Frontal cortex (tissue), 4 donors: Measurements from ENCODE around the gene KCNMA1. TPM values are rescaled to one million over a fixed set of nuclear protein-coding genes. Genes with fewer than 3 reads are reported as not detected.

ENCODE experiments used
- DNase-seq, 2 donors: peaks; one replicate each; pipeline ENCODE4 v3.0.0; 2012; ENCODE audit warnings: low spot score in 2 of 2
- FAIRE-seq: peaks from 2 replicates; lab custom pipeline; 2012; peaks lifted over from hg19 to GRCh38; lab: Jason Lieb, UNC
- total RNA-seq: library from RNA; depleted of rRNA; stranded (reverse); fragments of >200 nt; gene quantifications from one replicate; pipeline ENCODE4 v1.2.3, GENCODE V29; 2014
- donor health status: control.
- donor health status: control.
- donor health status: control.

Gene KCNMA1
- total RNA-seq, 1 donor from 2014 or later = 27.3 TPM

DNA sequence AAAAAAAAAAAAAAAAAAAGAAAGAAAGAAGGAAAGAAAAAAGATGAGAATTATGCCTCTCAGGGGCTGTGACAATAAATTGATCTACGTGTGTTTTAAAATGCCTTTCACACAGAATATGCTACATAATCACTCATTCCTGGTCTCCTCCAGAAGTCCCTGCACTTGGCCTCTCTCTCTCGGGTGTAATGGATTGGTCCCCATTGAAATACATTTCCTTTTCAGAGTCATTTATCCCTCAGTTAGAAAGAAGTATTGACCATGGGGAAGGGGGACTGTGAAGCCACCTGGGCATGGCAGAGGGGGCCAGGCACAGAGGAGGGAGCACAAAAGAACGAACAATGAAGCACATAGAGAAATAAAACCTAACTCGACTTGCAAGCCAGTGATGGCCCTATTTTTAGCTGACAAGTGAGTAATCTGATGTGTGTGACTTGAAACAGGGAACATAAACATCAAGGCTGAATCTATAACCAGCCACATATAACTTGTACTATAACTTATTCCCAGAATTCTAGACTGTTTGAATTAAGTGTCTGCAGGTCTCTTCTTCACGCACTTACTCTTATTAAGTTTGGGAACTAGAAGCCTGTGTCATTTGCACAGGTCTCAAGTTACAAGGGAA, 490.8 kb downstream of the KCNMA1 start:
- DNase-seq = no peak
- FAIRE-seq = no peak

DNA sequence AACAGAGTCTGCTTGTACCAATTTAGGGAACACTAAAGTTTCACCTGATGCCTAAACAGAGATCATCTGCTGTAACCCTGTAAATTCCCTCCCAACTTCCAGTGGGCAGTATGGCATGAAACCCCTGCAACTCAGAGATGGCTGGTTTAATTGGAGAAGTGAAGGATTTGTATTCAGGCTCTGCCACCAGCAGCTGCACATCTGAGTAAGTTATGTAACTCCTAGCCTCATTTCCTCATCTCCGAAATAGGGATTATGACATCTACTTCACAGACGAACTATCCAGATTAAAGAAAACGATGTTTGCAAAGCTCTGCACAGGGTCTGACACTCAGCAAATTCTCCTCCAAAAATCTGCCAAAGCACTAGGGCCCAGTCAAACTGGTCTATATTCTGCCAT, 493.0 kb downstream of the KCNMA1 start:
- FAIRE-seq (no peak), DNase-seq (no peak)

DNA sequence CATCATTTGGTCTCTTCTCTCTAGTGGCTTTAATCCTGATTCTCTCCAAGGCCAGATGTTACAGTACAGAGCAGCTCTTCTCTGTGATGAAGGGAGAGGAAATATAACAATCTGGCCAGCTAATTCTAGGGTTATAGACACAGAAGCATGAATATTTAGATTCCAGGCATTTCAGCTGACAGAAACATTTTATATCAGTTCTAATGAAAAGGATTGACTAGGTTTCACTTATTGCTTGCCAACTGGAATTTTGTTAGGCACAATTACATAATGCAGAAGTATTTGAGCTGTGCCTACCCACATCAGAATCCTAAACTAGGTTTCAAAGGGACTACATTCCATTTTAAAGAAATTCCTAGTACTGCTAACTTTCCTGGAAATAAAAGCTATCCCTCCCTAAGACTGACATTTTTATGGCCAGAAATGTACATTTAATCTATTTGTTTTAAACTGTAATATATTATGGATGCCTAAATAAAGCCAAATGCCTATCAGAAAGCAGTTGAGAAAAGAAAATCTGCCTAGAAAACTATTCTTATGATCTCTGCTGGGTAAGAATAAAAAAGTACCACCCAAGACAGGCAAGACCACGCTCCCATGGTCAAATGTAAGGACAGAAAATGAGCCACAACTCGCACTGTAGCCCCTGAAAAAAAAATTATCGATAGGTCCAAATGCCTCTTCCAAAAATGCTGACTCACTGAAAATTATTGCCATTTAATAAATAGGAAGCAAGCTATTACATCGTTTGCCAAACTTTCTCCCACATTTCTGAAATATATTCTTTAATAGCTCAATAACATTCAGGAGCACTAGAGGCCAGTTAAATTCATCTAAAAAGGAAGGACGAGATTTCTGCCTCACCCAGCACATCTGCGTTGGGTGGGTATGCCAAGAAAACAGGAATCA, 498.1 kb downstream of the KCNMA1 start:
- no peak for FAIRE-seq
- no peak for DNase-seq

DNA sequence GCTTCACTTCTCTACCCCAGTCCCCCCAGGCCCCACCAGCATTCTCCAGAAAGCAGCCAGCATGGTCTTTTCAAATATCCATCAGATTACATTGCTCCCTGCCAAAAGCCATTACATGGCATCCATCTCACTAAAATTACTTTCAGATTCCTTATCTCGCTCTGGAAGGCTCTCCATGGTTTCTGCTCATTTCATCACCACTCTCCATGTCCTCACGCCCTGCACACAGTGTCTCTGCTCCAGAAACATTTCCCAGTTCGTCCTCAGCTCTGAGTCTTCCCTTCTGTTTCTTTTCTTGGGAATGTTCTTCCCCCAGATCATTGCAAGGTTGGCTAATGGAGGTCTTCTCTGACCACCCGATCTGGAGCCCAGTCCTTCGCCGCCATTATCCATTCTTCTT, 499.1 kb downstream of the KCNMA1 start:
- no peak for FAIRE-seq
- no peak for DNase-seq

DNA sequence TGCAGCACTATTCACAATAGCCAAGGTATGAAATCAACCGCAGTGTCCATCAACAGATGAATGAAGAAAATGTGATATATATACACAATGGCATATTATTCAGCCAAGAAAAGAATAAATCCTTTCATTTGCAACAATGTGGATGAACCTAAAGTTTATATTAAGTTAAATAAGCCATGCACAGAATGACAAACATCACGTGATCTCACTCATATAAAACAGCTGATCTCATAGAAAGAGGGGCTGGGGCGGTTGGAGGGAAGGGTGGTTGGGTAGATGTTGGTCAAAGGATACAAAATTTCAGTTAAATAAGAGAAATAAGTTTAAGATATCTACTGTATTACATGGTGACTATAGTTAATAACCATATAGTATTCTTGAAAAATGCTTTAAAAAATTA, 502.1 kb downstream of the KCNMA1 start:
- FAIRE-seq (no peak), DNase-seq (no peak)

DNA sequence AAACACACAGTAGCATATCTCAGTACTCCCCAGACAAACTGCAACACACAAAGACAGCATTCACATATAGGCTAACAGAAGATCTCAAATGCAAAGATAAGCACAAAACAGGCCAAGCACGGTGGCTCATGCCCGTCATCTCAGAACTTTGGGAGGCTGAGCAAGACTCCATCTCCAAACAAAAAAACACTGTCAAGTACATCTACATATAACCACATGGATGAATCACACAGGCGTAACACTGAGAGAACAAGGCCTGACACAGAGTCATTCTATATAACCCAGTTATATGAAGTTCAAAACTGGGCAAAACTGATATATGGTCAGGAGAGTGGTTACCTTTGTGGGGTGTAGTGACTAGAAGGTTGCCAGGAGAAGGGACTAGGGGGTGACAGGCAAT, 506.4 kb downstream of the KCNMA1 start:
- no peak for DNase-seq
- no peak for FAIRE-seq

DNA sequence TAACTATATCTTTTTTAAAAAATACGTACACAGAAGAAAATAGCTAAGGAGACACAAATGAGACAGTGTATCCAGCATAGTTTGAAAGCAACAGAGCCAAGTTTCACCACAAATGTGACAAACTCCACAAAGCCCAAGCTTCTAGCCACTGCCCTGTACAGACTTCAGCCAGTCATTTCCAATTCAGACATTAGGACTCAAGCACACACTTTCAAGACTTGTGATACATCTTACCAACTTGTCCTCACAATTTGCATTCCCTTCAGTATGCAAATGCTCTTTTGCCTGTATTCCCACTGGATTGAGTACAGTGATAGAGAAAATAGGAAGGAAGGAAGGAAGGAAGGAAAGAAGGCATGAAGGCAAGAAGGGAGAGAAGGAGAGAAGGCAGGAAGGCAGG, 510.4 kb downstream of the KCNMA1 start:
- DNase-seq (no peak), FAIRE-seq (no peak)

DNA sequence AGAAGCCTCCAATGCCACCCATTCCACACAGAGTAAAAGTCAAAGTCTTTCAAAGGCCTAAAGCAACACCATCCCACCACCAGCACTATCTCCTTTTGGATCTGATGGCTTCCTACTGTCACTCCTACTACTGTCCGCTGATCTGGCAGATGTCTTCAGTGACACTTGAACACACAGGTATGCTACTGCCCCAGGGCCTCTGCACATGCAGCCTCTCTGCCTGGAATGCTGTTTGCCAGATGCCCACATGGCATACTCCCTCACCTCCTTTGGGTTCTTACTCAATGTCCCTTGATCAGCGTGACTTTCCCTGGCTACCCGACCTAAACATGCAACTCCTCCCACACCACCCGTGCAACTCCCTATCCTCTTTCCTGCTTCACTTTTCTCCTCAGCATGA, 512.4 kb downstream of the KCNMA1 start:
- FAIRE-seq = no peak

DNA sequence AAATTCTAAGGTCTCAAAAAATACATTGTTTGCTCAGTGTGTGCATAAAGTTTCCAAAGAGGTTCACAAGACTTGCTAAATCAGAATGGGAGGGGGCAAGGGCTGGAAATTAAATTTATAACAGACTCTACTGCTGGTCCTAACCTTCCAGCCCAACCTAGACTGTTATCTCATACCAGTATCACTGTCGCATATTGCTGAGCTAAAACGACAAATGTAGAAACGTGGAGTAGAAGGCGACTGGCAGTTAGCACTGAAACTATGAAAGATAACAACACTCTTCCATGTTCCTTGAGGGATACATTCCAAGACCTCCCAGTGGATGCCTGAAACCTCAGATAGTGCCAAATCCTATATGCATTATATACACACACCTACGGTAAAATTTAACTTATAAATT, 514.3 kb downstream of the KCNMA1 start:
- no peak for FAIRE-seq
- DNase-seq = no peak

More for the DNA sequence above, 512.4 kb downstream of the KCNMA1 start:
- no peak for DNase-seq

DNA sequence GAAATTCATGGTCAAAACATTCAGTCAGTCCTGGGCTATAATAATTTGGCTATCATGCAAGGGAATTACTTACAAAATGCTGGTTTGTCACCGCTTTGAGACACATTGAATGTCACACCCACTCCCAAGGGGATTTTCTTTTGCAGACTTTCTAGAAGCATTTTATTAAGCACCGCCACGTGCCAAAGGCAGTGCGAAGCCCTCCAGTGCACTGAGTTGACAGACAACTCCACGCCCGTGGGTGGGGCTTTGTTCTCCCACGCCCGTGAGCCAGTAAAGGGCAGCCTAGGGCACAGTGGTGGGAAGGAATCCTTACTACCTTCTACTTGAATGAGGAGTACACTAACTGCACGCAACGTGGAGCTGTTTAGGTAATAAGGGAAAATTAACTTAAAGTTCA, 515.8 kb downstream of the KCNMA1 start:
- DNase-seq (no peak), FAIRE-seq (no peak)

DNA sequence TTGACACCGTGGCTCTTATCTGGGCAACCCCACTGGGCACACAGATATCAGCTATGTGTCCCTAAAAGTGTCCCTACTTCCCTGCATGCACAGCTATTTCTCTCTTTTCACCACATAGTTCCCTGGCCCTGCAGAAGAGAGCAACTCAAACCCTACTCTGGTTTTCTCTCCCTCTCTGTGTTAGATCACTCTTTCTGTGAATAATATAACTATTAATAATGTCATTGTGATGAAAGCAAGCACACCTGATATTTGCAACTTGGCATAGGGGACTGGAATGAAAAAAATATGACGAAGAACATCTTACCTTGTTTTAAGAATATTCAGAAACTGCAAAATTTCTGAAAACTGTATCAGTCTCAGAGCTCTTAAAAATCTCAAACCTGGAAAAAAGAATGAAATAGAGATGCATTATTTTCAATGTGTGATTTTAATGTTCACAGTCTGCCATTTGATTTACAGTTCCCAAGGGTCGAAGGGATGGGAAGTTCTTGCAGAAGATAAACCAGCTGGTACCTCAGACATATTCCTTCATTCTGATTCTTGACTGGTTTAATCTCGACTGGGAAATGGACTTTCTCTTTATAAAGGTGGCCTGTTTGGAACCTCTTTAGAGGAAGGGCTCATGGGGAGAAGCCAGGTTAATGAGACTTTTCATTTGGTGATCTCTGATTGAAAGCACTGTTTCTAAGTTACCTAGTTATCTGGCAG, 516.8 kb downstream of the KCNMA1 start:
- no peak for DNase-seq
- no peak for FAIRE-seq

DNA sequence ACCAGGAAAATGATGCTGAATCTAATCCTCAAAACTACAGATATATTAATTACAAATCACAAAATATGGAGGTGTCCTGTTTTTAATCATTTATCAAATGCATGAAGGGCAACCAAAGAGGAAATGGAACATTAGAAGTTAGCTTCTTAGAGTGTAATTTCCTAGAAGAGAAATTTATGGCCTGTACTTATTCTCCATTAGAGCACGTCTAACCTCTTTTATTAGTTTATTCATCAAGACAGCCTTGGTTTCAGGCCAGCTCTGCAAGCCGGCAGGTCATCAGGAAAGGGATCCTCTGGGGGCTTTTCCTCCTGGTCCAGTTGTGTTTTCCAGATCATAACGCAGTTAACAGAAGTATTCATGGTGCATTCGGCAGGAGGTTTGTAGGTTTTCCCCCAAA, 517.6 kb downstream of the KCNMA1 start:
- FAIRE-seq = no peak

DNA sequence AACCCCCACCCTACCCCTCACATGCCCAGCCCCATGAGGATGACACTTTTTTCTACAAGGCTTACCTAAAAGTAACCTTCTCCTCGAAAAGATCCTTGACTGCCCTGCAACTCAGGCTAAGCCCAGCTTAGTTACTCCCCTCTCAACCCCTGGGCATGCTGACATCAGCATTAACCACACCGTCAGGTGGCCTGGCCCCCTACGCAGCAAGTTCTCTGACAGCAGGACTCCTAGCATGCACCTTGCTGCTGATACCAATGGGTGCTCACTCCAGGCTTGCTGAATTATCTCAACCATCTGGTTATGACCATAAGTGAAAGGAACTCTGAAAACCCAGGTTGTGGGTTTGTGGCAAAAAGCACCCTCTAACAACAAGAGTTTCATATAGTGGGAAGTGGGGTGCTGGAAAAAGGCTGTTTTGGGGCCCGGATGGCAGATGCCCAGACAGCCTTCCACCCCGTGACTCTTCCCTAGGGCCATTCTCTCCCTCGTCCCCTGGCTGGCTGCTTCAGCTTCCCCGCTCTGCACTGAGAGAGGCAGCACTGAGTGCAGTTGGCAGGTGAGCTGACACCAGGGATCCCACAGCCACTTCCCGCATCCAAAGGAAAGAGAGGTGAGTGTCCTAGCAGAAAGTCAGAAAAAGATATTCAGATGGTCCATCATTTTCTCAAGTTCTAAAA, 518.9 kb downstream of the KCNMA1 start:
- DNase-seq = no peak
- no peak for FAIRE-seq

More for the DNA sequence above, 517.6 kb downstream of the KCNMA1 start:
- DNase-seq = no peak

DNA sequence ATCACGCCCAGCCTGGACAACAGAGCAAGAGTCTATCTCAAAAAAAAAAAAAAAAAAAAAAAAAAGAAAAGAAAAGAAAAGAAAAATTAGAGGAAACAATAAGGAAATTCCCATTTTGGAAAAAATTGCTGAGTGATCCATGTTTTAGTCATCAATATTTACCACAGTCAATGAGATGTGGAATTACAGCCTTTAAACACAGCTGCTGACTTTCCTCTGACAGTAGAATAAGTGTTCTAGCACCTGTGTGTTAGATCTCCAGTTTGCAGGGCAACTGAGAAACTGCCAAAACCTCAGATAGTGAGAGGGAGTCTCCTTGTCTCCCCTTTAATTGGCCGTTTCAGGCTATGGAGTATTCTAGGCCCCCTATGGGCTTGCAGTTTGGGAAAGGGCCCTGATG, 520.1 kb downstream of the KCNMA1 start:
- DNase-seq (no peak), FAIRE-seq (no peak)

DNA sequence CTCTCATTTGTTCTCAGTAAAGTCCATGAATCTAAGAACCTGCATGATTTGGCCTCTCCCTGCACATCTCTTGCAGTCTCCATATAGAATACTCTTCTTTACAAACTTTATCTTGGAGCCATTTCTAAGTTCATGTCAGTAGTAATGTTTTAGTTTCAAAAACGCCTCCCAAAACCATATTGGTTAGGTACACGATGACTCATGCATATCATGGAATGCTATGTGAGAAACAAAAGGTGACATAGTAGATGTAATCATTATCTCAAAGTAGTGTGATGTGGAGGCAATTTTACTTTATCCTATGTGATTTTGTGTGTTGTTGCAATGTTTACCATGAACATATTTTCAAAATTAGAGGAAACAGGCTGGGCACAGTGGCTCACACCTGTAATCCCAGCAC, 520.7 kb downstream of the KCNMA1 start:
- no peak for FAIRE-seq
- DNase-seq = no peak

DNA sequence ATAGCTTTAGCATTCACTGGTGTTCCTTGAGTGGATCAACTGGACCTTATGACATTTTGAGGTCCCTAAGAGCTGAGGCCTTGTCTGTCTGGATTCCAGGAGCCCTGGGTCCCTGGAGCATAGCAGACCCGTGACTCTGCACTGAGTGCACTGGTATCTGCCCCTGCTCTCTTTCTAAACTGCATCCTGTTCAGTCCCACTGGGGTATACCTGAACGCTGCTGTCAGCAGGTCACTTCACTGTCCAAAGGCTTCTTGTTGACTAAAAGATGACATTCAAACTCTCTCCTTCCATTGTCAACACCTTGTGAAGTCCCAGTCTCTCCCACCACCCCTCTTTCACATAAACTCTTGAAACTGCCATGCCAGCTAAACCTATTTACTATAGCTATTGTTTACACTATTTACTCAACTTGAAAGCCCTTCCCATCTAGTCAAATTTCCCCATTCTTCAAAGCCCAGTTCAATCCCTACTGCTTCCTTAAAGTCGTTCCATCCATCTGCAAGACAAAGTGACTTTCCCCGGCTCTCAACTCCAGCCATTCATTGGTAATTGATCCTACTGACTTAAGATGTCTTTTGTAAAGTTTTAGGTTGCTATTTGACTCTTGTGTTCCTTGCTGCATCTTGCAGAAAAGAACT, 523.3 kb downstream of the KCNMA1 start:
- no peak for FAIRE-seq
- DNase-seq = no peak

DNA sequence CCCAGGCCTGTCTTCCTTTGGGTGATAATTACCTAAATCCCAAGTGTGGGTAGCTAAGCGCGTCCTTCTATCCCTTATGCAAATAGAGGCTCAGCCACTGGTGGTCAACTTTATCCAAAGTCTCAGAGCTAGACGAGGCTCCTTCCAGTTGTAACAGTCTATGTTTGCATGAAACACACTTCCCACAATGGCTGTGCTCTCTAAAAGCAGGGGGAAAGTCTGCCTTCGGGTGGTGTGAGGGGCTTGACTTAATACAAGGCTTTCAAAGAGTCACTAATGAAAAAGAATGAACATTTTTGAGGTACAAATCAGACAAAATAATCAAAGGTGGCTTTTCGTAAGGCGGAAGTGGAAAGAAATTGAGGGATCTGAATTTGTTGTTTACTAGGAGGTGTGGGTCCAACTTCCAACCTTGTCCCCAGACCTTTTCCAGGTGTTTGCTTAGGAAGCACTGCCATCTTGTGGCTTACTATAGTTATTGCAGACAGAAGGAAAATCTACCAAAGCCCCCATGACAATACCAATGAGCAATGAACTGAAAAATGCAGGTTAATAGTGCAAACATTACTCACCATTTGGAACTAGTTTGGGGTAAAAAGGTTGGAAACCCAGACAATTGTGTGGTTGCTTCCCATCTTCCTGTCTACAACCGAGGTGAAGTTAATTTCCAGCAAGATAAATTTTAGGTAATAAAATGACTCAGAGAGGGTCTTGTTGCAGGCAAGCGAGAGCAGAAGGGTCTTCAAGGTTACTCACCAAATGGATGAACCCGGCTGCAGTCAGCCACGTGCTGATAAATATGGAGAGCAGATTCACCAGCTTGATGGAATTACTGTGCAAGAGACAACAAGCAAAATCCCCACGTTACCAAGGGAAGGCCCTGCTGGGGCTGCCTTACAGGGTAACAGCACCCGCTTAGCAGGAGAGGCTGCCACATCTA, 525.7 kb downstream of the KCNMA1 start:
- DNase-seq (peak; percentile 8 to 35), FAIRE-seq (no peak)

DNA sequence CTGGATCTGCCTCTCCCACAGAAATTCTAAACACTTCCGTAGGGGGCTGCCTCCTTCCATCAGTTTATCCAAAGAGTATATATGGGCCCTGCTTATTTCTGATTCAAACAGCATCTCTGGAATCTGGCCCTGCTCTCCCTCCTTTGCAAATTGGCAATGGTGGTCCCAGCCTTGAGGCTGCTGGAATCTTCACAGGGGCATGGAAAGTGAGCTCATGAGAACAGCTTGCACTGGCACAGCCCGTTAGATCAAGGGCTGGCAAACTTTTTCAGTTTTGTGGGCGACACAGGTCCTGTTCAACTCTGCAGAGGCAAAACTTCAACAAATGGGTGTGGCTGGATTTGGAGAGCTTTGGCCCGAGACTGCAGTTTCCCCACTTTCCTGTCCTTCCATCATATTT, 526.9 kb downstream of the KCNMA1 start:
- DNase-seq (no peak), FAIRE-seq (no peak)
